ENCODE results near the gene MGAT5.

Gene MGAT5

GRCh38 chr2:134401789-134402188 lies 147.9 kb downstream of the MGAT5 start:
- ATAC-seq, result no peak

DNA sequence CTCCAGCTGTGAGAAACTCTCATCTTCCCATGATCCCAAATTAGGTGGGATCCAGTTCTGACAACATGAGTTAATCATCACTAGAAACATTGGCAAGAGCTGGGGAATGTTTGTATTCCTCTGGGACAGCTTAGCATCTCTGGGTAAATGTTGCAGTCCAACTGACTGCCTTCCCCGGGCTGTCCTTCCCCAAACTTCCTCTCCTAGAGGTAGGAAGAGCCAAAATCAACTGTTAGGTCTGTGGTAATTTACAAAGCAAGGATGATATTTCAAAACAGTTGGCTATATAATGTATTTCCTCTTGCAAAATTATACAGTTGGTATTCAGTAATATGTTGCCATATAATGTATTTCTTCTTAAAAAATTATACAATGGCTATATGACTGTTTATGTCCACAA lies 148.5 kb downstream of the MGAT5 start:
- DNase-seq, result no peak
- no peak for ATAC-seq

More at GRCh38 chr2:134401789-134402188, 147.9 kb downstream of the MGAT5 start:
- DNase-seq, result no peak

DNA sequence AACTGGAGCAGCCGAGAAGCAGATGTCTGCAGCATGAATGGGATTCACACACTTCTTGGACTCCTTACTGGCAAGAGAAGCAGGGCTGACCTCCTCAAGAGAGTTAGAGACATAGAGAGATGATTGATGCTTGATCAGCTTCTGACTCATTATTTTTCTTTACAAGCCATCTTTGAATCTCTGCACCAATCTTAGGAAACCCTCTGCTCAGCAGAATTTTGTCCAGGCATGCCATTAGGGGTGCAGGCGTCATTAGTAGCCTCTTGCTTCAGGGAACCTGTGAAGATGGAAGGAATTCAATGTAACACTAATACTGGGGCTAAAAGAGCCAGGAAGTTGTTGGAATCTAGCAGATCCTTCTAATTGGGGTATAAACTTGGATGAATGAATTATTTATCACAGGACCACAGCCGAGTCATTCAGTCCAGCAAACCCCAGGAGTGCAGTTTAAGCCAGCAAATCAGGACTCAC lies 151.8 kb downstream of the MGAT5 start:
- DNase-seq (no peak), ATAC-seq (no peak)

- ATAC-seq (no peak), DNase-seq (no peak)
Observed at GRCh38 chr2:134406311-134406710, 152.4 kb downstream of the MGAT5 start.

DNA sequence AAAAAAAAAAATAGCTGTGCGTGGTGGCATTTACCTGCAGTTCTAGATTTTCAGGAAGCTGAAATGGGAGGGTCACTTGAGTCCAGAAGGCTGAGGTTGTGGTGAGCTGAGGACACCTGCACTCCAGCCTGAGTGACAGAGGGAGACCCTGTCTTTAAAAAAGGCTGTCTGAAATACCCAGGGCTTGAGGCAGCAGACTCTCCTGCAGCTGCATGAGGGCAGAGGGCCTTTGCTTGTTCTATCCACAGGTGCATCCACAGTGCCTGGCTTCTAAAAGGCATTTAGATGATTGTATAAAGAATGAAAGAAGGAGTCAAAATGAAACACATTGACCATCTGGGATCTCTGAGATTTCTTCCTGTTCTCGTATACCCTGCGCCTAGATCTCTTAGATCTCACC lies 152.9 kb downstream of the MGAT5 start:
- ATAC-seq (no peak), DNase-seq (no peak)

GRCh38 chr2:134407154-134407890 lies 153.4 kb downstream of the MGAT5 start:
- no peak for ATAC-seq
- no peak for DNase-seq

- DNase-seq (no peak), ATAC-seq (no peak)
Observed at GRCh38 chr2:134408386-134408785, 154.5 kb downstream of the MGAT5 start.

DNA sequence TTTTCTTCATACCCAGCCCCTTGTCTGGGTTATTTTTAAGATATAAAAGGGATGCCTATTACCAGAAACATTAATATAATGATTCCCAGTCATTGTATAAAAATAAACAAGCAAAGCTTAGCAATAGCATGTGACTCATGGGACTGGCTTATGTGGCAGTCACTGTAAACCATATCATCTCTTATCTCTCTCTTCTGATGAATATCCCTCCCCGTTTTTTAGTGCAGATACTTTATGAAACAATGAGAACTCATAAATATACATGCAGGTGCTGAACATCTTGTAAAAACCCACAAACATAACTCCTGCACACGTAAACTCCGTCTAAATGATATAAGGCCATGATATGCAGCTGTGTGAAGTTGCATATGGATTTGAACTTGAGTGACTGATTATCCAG lies 154.9 kb downstream of the MGAT5 start:
- no peak for DNase-seq
- ATAC-seq, result no peak

GRCh38 chr2:134410006-134410405 lies 156.1 kb downstream of the MGAT5 start:
- ATAC-seq, result no peak
- no peak for DNase-seq

GRCh38 chr2:134410831-134411231 lies 157.0 kb downstream of the MGAT5 start:
- ATAC-seq, result no peak

DNA sequence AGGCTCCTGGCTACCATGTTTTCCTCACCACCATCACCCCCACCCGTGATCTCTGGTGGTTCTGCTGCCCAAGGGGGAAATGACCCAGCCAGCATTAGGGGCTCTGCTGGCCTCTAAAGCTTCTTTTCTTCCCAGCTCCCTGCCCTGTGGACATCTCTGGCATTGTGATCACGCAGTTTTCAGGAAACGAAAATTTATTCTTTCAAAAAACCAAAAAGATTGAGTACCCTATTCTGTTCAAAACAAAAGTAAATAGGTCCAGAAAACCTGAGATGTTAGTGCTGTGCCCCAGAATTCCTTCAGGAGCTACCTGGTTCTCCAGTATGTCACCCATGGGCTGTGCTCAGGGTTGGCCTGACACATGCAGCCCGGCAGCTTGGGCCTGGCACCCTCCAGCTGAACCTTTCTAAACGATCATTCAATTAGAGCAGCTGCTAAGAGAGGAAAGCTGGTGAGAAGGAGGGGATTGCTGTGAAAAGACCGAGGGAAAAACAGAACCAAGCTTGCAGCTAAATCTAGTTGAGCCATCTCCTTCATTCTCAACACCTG lies 157.5 kb downstream of the MGAT5 start:
- no peak for ATAC-seq
- DNase-seq, result no peak

More at GRCh38 chr2:134410831-134411231, 157.0 kb downstream of the MGAT5 start:
- no peak for DNase-seq

GRCh38 chr2:134411828-134412638 lies 158.2 kb downstream of the MGAT5 start:
- DNase-seq (peak; percentile 59), ATAC-seq (peak; percentile 93)

DNA sequence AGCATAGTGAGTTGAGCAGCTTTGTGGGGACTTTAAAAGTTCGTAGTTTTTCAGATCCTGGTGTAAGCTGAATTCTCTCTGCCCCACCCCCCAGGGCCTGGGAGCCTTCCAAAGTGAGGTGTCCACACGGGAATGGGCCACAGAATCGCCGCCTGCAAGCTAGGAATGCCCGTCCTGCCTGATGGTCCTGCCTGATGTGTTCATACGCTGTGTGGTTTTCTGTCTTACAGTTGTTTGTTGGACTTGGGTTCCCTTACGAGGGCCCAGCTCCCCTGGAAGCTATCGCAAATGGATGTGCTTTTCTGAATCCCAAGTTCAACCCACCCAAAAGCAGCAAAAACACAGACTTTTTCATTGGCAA lies 158.7 kb downstream of the MGAT5 start:
- ATAC-seq (no peak), DNase-seq (no peak)

- DNase-seq (no peak), ATAC-seq (no peak)
Observed at GRCh38 chr2:134413430-134413829, 159.6 kb downstream of the MGAT5 start.

GRCh38 chr2:134413912-134414311 lies 160.0 kb downstream of the MGAT5 start:
- no peak for ATAC-seq
- DNase-seq, result no peak

GRCh38 chr2:134416018-134416417 lies 162.1 kb downstream of the MGAT5 start:
- DNase-seq (no peak), ATAC-seq (no peak)

- no peak for ATAC-seq
- no peak for DNase-seq
Observed at GRCh38 chr2:134416637-134417036, 162.8 kb downstream of the MGAT5 start.

GRCh38 chr2:134417968-134418582 lies 164.2 kb downstream of the MGAT5 start:
- no peak for ATAC-seq

DNA sequence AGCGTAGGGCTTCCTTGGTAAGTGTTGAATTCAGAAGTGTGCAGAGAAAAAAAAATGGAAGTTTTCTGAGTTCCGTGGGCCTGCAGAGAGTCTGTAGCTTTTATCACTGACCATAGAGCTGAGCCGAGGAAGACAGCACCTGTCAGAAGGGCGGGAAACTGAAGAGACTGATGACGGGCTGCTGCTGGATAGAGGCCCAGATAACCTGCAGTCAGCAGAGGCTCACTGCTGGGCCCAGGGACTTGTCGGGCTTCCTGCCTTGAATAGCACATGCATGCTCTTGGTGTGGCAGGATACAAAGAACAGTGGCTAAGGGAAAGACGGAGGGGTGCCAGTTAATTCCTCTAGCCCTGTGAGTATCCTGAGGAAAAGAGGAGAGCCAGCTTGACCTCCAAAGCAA lies 166.4 kb downstream of the MGAT5 start:
- DNase-seq (no peak), ATAC-seq (no peak)

More at GRCh38 chr2:134417968-134418582, 164.2 kb downstream of the MGAT5 start:
- no peak for DNase-seq

- DNase-seq, result no peak
- ATAC-seq, result no peak
Observed at GRCh38 chr2:134420920-134421319, 167.0 kb downstream of the MGAT5 start.

DNA sequence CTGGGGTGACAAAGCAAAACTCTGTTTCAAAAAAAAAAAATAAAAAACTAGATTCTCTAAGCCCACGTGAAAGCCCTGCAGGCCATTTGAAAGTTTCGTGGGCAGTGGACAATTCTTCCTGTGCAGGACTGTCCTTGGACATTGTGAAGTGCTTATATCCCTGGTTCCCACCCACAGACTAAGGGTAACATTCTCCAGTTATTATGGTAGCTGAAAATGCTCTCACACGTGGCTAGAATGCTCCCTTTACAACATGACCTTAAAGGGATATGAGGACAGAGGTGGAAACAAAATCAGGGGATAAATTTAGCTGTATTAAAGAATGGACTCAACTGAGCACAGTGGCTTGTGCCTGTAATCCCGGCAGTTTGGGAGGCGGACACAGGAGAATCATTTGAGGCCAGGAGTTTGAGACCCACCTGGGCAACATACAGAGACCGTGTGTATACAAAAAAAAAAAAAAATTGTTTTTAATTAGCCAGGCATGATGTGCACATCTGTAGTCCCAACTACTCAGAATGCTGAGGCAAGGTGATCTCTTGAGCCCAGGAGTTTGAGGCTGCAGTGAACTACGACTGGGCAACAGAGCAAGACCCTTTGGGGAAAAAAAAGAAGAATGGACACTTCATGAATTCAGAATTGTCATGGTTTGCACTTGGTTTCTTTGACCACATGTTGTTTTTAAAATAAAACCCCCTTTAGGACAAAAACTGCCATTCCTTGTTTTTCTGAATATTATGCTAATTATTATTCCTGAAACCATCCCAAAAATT lies 167.9 kb downstream of the MGAT5 start:
- ATAC-seq (no peak), DNase-seq (no peak)
